Gastrocnemius medialis (tissue), 4 donors: ENCODE data around the gene MRM3. TPM values are rescaled to one million over a fixed set of nuclear protein-coding genes. Genes with fewer than 3 reads are reported as not detected.

ENCODE experiments used
- ATAC-seq, 2 donors: fragments of 150-250 bp; one replicate each; pipeline ENCODE4 v1.9.1; 2016
- DNase-seq, 2 donors: peaks; one replicate each; pipeline ENCODE4 v3.0.0-alpha.2; 2019
- H3K27ac ChIP-seq, 4 donors: fragments of 200-600 bp; sonication (generic); 1 replicate in 1 of 4; 2 replicates in 3 of 4; pipeline ENCODE4 v1.5.1; 2016 to 2018; ENCODE audit warnings: mild to moderate bottlenecking in 2 of 4, moderate library complexity in 1 of 4
- H3K27me3 ChIP-seq, 3 donors: fragments of 200-600 bp; sonication (generic) in 2 of 3; 1 replicate in 1 of 3; 2 replicates in 2 of 3; pipeline versions ENCODE4 v1.5.1 to v1.6.0; 2016 to 2019; ENCODE audit warnings: mild to moderate bottlenecking in 1 of 3, moderate library complexity in 1 of 3
- H3K36me3 ChIP-seq, 2 donors: fragments of 200-600 bp; sonication (generic) in 1 of 2; one replicate each; pipeline ENCODE4 v1.5.1; 2017 to 2018
- H3K4me1 ChIP-seq, 2 donors: fragments of 200-600 bp; sonication (generic) in 1 of 2; one replicate each; pipeline ENCODE4 v1.5.1; 2016 to 2017; ENCODE audit warnings: mild to moderate bottlenecking in 2 of 2
- H3K4me3 ChIP-seq, 4 donors: fragments of 200-600 bp; sonication (generic) in 3 of 4; 1 replicate in 1 of 4; 2 replicates in 3 of 4; pipeline ENCODE4 v1.5.1; 2016 to 2019; ENCODE audit warnings: mild to moderate bottlenecking in 2 of 4
- H3K9me3 ChIP-seq, 3 donors: fragments of 200-600 bp; sonication (generic) in 2 of 3; 1 replicate in 1 of 3; 2 replicates in 2 of 3; pipeline ENCODE4 v1.5.1; 2016 to 2019
- CTCF ChIP-seq, 5 experiments: fragments of 450-650 bp in 3 of 5; fragments of 200-600 bp in 2 of 5; sonication (generic) in 2 of 5; IDR thresholded peaks in 4 of 5; conservative IDR thresholded peaks in 1 of 5; 1 replicate in 4 of 5; 2 replicates in 1 of 5; pipeline ENCODE4 v1.5.1; 2016 to 2019; ENCODE audit warnings: antibody characterized with exemption in 5 of 5, mild to moderate bottlenecking in 3 of 5, moderate library complexity in 3 of 5
- POLR2A ChIP-seq, 2 donors: fragments of 450-650 bp; IDR thresholded peaks; one replicate each; pipeline ENCODE4 v1.6.1; 2017; ENCODE audit warnings: antibody characterized with exemption in 2 of 2, mild to moderate bottlenecking in 2 of 2, moderate library complexity in 2 of 2
- in situ Hi-C, 4 donors: fragments of 200-750 bp; cut with MboI; loops; one replicate each; pipeline versions ENCODE4 v1.15.0 to v1.8.0; 2017; ENCODE audit warnings: low sequenced_read_pairs in 4 of 4
- intact Hi-C: fragments of 100-400 bp; cut with DNase I; formaldehyde crosslinking; loops from one replicate; pipeline ENCODE4 v1.15.1; 2023; ENCODE audit warnings: low total_unique reads
- total RNA-seq, 4 donors: library from RNA; depleted of rRNA; stranded (reverse); fragments of >200 nt; gene quantifications; one replicate each; pipeline versions ENCODE4 v1.1.0 to v1.2.3, GENCODE V29; 2016

MRM3 gene
- total RNA-seq, 4 donors from 2014 or later = 24.2 to 58.2 (median 33.0) TPM

GRCh38 chr17:750431-751037, 31.6 kb upstream of the MRM3 start:
- DNase-seq (no peak), ATAC-seq (no peak)
- in situ Hi-C loops = no loop called here
- no peaks in the 10 kb centered on the region for H3K27me3 ChIP-seq
- H3K4me3 ChIP-seq = peak overlapping the region in 3 of 4 donors; percentile 90 to 99 (median 92)
- peak overlapping the region in 1 of 4 donors; percentile 84 for H3K27ac ChIP-seq
- no peak for TF ChIP-seq POLR2A (IDR thresholded peaks at IDR 0.05)
- intact Hi-C loops = loop anchor here (5.0 kb wide), 1 partner anchor 603 kb away; no protein-coding TSS in a partner anchor
- peaks cover 12 to 19% of the 10 kb centered on the region in 2 donors for H3K4me1 ChIP-seq
- H3K36me3 ChIP-seq = peaks cover 0 to 22% of the 10 kb centered on the region in 2 donors
- no peaks in the 10 kb centered on the region for H3K9me3 ChIP-seq

GRCh38 chr17:751269-752001, 30.7 kb upstream of the MRM3 start:
- no peak for DNase-seq
- no peaks in the 10 kb centered on the region for H3K27me3 ChIP-seq
- peak overlapping the region; percentile 90 to 99 (median 91) for H3K4me3 ChIP-seq
- in situ Hi-C loops (no loop called here), intact Hi-C loops (loop anchor here (1.0 to 5.0 kb wide), 2 partner anchors 30 to 604 kb away; no protein-coding TSS in a partner anchor)
- peaks cover 0 to 14% of the 10 kb centered on the region in 2 donors for H3K36me3 ChIP-seq
- no peak for TF ChIP-seq POLR2A (IDR thresholded peaks at IDR 0.05)
- TF ChIP-seq CTCF (IDR thresholded peaks at IDR 0.05 in 4 of 5, conservative IDR thresholded peaks at IDR 0.05 in 1 of 5) = no peak
- H3K4me1 ChIP-seq = peaks cover 12 to 19% of the 10 kb centered on the region in 2 donors
- H3K27ac ChIP-seq = peak overlapping the region; percentile 74 to 87 (median 85)
- H3K9me3 ChIP-seq = no peaks in the 10 kb centered on the region
- peak; percentile 25 to 30 for ATAC-seq

GRCh38 chr17:752002-752619, 30.0 kb upstream of the MRM3 start, which contains the start of gene GEMIN4:
Gene GEMIN4 (minus strand): TSS chr17:752264. CDS start chr17:752142, 122 bp downstream.
- peak; percentile 70 to 73 for TF ChIP-seq POLR2A (IDR thresholded peaks at IDR 0.05)
- TF ChIP-seq CTCF (IDR thresholded peaks at IDR 0.05 in 4 of 5, conservative IDR thresholded peaks at IDR 0.05 in 1 of 5) = peak; percentile 88 to 97 (median 94)
- Histone ChIP-seq H3K27ac (peak within 1 kb of the TSS; percentile 74 to 87 (median 85)), H3K4me3 (peak within 1 kb of the TSS; percentile 90 to 99 (median 91)), H3K27me3 (no peaks in the 10 kb centered on the region), H3K36me3 (peaks cover 0 to 11% of the 10 kb centered on the region in 2 donors), H3K9me3 (no peaks in the 10 kb centered on the region), H3K4me1 (peaks cover 12 to 19% of the 10 kb centered on the region in 2 donors)
- intact Hi-C loops (loop anchor here (1.0 to 5.0 kb wide), 2 partner anchors 29 to 605 kb away; no protein-coding TSS in a partner anchor), in situ Hi-C loops (no loop called here)
- ATAC-seq (peak; percentile 95 to 97), DNase-seq (peak; percentile 81 to 86)

GRCh38 chr17:752620-753219, 29.4 kb upstream of the MRM3 start:
- Histone ChIP-seq H3K4me1 (peaks cover 12 to 19% of the 10 kb centered on the region in 2 donors), H3K36me3 (peaks cover 0 to 5% of the 10 kb centered on the region in 2 donors), H3K27ac (peak overlapping the region; percentile 74 to 87 (median 85)), H3K4me3 (peak overlapping the region; percentile 90 to 99 (median 91)), H3K27me3 (no peaks in the 10 kb centered on the region), H3K9me3 (no peaks in the 10 kb centered on the region)
- intact Hi-C loops = loop anchor here (1.0 to 5.0 kb wide), 2 partner anchors 29 to 605 kb away; no protein-coding TSS in a partner anchor
- TF ChIP-seq POLR2A (IDR thresholded peaks at IDR 0.05) (no peak), CTCF (IDR thresholded peaks at IDR 0.05 in 4 of 5, conservative IDR thresholded peaks at IDR 0.05 in 1 of 5) (no peak)
- DNase-seq (peak; percentile 39 to 71), ATAC-seq (peak; percentile 49 to 52)
- in situ Hi-C loops = no loop called here
